Activated CD8-positive, alpha-beta memory T cell treated with anti-CD3 and anti-CD28 coated beads, Interleukin-2, amount 50 U/mL, for 1 hour (primary cell): ENCODE data around the gene RIT1.

Experiments used
- DNase-seq: peaks from one replicate; pipeline ENCODE4 v3.0.0-alpha.2; 2020; ENCODE audit errors: extremely low read depth

RIT1 gene

GRCh38 chr1:155856975-155857930 lies 53.9 kb downstream of the RIT1 start, which contains the start of gene GON4L:
Gene GON4L, minus strand, starts transcription at chr1:155857214. Its CDS starts 3,434 bp downstream, at chr1:155853780.
- peak; percentile 65 for DNase-seq

- DNase-seq: no peak
Measured at GRCh38 chr1:155856257-155856974, 54.7 kb downstream of the RIT1 start.

- DNase-seq: no peak
Measured at GRCh38 chr1:155850345-155850744, 60.8 kb downstream of the RIT1 start.

- no peak for DNase-seq
Measured at GRCh38 chr1:155847823-155848529, 63.2 kb downstream of the RIT1 start.
